GM12865 (cell line): ENCODE results near the gene SPATA3.
"Not testable (repeated sequence)": the region's sequence is repeated elsewhere in the genome, so short reads cannot be mapped to it uniquely, and the experiment has no call there.

ENCODE experiments used
- DNase-seq: peaks from one replicate; pipeline ENCODE4 v3.0.0; 2010; ENCODE audit warnings: low read depth
- H3K4me3 ChIP-seq: 2 replicates; pipeline ENCODE4 v1.5.1; 2011; ENCODE audit warnings: mild to moderate bottlenecking, low read depth, low read length, control low read depth
- TF ChIP-seq, protein P1 (sequence below): IDR thresholded peaks from 2 replicates; pipeline ENCODE4 v1.5.1; 2011; ENCODE audit warnings: low read length, control low read depth, low read depth, inconsistent platforms; ENCODE audit not compliant: insufficient read depth; ENCODE audit errors: missing control alignments

SPATA3 gene

DNA sequence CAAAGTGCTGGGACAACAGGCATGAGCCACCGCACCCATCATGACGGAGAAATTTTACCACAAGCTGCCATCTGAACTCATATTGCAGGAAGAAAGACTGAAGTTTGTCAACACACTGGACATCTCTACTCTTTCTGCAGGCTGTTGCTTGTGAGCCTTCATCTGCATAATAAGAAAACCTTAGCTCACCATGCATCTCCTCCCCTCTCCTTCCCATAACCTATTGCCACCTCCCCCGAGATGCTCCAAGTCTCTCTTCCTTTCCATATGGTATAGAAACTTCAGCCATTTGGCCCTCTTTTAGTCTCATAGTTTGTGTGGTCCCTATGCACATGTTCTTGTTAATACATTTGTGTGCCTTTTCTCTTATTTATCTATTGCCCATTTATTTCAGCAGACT, 22.3 kb downstream of the SPATA3 start:
- TF ChIP-seq, protein P1, sequence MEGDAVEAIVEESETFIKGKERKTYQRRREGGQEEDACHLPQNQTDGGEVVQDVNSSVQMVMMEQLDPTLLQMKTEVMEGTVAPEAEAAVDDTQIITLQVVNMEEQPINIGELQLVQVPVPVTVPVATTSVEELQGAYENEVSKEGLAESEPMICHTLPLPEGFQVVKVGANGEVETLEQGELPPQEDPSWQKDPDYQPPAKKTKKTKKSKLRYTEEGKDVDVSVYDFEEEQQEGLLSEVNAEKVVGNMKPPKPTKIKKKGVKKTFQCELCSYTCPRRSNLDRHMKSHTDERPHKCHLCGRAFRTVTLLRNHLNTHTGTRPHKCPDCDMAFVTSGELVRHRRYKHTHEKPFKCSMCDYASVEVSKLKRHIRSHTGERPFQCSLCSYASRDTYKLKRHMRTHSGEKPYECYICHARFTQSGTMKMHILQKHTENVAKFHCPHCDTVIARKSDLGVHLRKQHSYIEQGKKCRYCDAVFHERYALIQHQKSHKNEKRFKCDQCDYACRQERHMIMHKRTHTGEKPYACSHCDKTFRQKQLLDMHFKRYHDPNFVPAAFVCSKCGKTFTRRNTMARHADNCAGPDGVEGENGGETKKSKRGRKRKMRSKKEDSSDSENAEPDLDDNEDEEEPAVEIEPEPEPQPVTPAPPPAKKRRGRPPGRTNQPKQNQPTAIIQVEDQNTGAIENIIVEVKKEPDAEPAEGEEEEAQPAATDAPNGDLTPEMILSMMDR, result no peak
- DNase-seq, result no peak
- H3K4me3 ChIP-seq, result no peak overlapping the region

DNA sequence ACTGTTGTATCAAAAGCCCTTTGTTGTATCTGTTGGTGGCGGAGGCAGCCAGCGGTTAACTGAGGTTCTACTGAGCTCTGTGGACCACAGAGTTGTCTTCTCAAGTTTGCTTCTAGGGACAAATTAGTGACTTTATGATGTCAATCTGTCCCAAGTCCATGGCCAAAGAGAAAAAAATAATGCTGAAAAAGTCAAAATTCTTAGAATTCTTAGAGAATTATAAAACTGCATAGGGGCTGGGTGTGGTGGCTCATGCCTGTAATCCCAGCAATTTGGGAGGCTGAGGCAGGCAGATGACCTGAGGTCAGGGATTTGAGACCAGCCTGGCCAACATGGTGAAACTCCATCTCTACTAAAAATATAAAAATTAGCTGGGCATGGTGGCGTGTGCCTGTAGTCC, 29.1 kb downstream of the SPATA3 start:
- H3K4me3 ChIP-seq, DNase-seq: not testable (repeated sequence)

DNA sequence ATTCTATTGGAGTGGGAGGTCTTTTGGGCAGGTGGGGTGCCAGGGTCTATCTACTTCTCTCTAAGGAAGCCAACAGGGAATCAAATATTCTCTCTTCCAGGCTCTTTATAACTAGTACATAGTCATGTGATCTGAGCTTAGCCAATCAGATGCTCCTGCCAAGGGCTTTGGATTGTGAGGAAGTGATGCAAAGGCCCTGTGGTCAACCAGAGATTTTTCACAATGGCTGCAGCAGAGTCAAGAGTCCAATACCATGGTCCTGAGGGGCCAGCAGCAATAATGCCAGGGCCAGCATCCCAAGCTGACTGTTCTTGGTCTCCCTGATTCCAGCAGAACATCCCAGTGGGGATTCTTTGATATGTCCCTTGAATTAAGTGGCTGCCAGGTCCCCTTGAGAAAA, 33.0 kb downstream of the SPATA3 start:
- no peak for DNase-seq
- TF ChIP-seq, protein P1, result no peak
- no peak overlapping the region for H3K4me3 ChIP-seq

DNA sequence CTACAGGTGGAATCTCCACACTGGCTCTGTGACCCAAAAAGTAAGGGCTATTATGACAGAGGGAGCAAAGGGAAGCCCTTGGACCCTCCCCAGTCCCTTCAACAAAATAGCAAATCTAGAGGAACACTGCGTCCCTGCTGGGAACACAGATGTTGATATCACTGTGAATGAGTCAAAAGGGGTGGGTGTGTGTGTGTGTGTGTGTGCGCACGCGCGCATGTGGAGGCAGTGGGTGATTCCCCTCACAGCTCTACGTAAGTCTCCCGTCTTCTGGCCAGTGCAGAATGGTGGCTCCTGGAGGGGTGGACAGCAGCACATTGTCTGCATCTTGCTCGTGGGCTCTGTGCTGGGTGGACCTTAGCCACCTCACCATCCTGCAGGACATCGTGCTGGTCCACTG, 33.6 kb downstream of the SPATA3 start:
- DNase-seq, result no peak

DNA sequence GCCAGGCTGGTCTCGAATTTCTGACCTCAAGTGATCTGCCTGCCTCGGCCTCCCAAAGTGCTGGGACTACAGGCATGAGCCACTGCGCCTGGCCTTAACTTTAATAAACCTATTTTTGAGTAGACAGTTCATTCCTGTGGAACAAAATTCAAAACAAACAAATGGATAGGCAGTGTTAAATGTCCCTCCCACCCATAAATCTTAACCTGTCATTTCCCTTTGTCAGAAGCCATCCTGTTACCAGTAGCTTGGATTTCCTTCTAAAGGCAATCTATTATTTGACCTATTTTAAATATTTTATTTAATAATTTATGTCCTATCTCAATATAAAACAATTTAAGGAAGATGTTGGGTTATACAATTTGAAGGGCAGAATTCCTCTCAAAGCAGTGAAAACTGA, 34.8 kb downstream of the SPATA3 start:
- no peak overlapping the region for H3K4me3 ChIP-seq
- no peak for DNase-seq
- TF ChIP-seq, protein P1, result no peak

More for the DNA sequence above, 33.6 kb downstream of the SPATA3 start:
- TF ChIP-seq, protein P1, result no peak
- H3K4me3 ChIP-seq, result no peak overlapping the region

DNA sequence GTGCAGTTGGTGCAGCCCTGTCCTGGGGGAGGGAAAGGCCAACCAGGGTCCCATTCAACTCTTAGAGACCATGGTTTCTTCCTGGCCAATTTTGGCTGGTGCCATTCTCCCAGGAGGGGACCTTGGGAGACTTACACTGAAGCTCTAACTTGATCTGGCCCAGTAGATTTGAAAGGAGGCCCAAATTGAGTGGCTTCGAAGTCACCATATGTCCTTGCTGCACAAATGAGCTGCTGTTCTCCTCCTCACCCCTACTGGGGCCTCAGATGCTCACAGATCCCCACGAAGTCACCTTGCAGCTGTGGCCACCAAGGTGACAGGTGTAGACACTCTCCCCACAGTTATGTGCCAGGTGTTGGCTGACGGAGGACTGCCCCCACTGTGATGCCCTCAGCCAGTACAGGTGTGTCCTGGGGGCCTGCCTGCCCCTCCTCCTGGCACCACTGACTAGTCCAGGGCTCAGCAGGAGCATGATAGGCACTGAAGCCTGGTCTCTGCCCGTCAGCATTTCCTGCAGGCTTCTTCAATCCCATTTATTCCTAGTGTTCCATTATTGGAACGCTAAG, 36.7 kb downstream of the SPATA3 start:
- DNase-seq, result no peak
- TF ChIP-seq, protein P1, result no peak
- H3K4me3 ChIP-seq, result no peak overlapping the region

DNA sequence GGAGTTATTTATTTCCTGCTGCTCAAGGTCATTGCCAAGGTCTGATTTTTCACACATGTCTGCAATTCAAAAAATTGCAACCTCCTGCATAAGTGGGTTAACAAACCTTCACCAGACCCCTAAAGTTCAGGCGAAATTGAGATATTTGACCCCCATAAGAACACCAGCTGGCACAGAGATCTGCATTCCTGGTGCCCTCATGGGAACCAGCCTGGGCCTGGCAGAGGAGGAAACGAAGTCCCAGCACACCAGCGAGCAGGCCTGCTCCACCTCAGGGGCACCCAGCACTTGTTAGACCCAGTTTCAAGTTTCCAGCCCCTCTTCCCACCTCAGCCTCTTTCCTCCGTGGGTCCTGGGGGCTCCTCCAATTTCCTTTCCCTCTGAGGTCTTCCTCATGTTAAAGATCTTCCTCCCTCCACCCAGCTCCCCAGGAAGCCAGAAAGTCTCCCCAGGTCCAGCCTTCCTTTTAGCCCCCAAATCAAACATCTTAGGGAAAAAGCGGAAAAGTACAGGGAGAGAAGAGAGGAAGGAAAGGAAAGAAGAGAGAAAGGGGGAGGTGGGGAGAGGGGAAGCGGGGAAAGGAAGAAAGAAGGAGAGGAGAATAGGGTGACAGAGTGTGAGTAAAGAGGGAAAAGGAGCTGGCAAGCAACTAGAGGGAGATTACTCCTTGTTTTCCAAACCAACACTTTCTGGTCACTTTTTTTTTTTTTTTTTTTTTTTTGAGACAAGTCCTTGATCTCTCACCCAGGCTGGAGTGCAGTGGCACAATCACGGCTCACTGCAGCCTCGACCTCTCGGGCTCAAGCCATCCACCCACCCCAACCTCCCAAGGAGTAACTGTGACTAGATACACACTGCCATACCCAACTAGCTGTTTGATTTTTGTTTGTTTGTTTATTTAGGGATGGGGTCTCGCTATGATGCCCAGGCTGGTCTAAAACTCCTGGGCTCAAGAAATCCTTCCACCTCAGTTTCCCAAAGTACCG, 37.5 kb downstream of the SPATA3 start:
- TF ChIP-seq, protein P1, result no peak
- no peak overlapping the region for H3K4me3 ChIP-seq
- DNase-seq, result no peak
